ENCODE measurements around the gene ST13. TPM values are rescaled to one million over a fixed set of nuclear protein-coding genes. Genes with fewer than 3 reads are reported as not detected.
A peak's percentile ranks its signal among the peaks of the same experiment; 100 is the strongest.
"Not testable (repeated sequence)": the region's sequence is repeated elsewhere in the genome, so short reads cannot be mapped to it uniquely, and the experiment has no call there.

ST13 gene
- total and polyA plus RNA-seq, 4 donors: 117 to 182 (median 174) TPM

DNA sequence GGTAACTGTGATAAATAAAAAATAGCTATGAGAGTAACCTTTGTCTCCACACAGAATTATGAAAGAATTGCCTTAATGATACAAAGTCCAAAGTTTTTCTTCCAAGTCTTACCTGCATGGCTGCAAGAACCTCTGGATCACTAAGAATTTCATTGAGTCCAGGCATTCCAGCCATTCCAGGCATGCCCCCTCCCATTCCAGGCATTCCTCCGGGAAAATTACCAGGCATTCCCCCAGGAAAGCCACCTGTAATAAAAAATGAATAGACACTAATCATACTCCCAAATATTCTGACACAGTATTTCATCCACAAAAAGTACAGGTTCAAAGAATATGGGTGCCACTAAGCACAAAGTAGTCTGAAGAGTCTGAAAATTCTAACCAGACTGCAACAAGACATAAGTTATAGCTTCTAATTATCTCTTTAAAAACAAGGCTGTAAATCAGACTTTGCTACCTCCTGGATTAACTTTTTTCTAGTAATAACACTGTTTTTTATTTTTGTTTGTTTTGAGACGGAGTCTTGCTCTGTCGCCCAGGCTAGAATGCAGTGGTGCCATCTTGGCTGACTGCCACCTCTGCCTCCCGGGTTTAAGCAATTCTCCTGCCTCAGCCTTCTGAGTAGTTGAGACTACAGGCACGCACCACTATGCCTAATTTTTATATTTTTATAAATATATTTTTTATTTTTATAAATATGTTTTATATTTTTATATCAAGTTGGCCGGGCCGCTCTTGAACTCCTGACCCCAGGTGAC lies 29.3 kb downstream of the ST13 start:
- Histone ChIP-seq H3K4me1 (ENCODE audit: control insufficient read depth in 1 of 2, insufficient read depth in 2 of 2, low read length in 2 of 2) (no peaks in the 10 kb centered on the region), H3K36me3 (ENCODE audit: control insufficient read depth in 1 of 2, insufficient read depth in 2 of 2, low read length in 1 of 2) (peaks cover 0 to 2% of the 10 kb centered on the region in 2 donors), H3K9me3 (ENCODE audit: control insufficient read depth, low read length) (no peaks in the 10 kb centered on the region), H3K27me3 (ENCODE audit: control insufficient read depth in 1 of 2, insufficient read depth in 2 of 2, low read length in 1 of 2) (no peaks in the 10 kb centered on the region), H3K4me3 (ENCODE audit: low read length in 2 of 2) (no peak overlapping the region), H3K27ac (ENCODE audit: low read depth in 1 of 2, low read length in 2 of 2) (no peak overlapping the region)
- ATAC-seq (ENCODE audit: low FRiP score) (no peak), DNase-seq (no peak)
- WGBS, 2 donors: 55 to 63% methylated on average over 7 of the region's 7 CpGs
- intact Hi-C loops (cut with DNase I): no loop called here

- WGBS, 2 donors: 96 to 100% methylated on average over 2 of the region's 2 CpGs
- H3K4me3 ChIP-seq (ENCODE audit: low read length in 2 of 2); intact Hi-C loops (cut with DNase I); ATAC-seq (ENCODE audit: low FRiP score); H3K27ac ChIP-seq (ENCODE audit: low read depth in 1 of 2, low read length in 2 of 2); H3K36me3 ChIP-seq (ENCODE audit: control insufficient read depth in 1 of 2, insufficient read depth in 2 of 2, low read length in 1 of 2); H3K4me1 ChIP-seq (ENCODE audit: control insufficient read depth in 1 of 2, insufficient read depth in 2 of 2, low read length in 2 of 2); H3K27me3 ChIP-seq (ENCODE audit: control insufficient read depth in 1 of 2, insufficient read depth in 2 of 2, low read length in 1 of 2); H3K9me3 ChIP-seq (ENCODE audit: control insufficient read depth, low read length); DNase-seq: not testable (repeated sequence)
Observed at GRCh38 chr22:40826292-40826691, 30.1 kb downstream of the ST13 start.

DNA sequence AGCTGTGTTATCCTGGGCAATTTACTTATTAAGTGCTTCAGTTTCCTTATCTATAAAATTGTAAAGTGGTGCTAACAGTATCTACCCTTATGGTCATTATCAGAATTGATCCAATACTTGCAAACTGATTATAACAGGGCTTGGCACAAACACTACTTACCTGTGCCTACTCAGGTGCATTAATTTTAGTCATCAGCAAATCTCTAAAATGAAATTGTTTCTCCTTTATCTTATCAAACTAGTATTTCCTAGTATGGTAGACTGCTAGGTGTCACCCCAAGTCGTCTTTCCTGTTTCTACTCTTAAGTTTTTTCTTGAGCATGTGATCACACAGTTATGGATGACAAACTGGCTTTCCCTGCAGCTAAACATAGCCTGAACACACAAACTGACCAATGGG lies 33.0 kb downstream of the ST13 start:
- Histone ChIP-seq H3K9me3 (ENCODE audit: control insufficient read depth, low read length) (no peaks in the 10 kb centered on the region), H3K36me3 (ENCODE audit: control insufficient read depth in 1 of 2, insufficient read depth in 2 of 2, low read length in 1 of 2) (no peaks in the 10 kb centered on the region), H3K4me3 (ENCODE audit: low read length in 2 of 2) (no peak overlapping the region), H3K27me3 (ENCODE audit: control insufficient read depth in 1 of 2, insufficient read depth in 2 of 2, low read length in 1 of 2) (no peaks in the 10 kb centered on the region), H3K27ac (ENCODE audit: low read depth in 1 of 2, low read length in 2 of 2) (no peak overlapping the region), H3K4me1 (ENCODE audit: control insufficient read depth in 1 of 2, insufficient read depth in 2 of 2, low read length in 2 of 2) (no peaks in the 10 kb centered on the region)
- ATAC-seq (ENCODE audit: low FRiP score) (no peak), DNase-seq (no peak)
- WGBS, 2 donors: 51 to 64% methylated on average over 1 of the region's 1 CpG
- intact Hi-C loops (cut with DNase I): no loop called here

DNA sequence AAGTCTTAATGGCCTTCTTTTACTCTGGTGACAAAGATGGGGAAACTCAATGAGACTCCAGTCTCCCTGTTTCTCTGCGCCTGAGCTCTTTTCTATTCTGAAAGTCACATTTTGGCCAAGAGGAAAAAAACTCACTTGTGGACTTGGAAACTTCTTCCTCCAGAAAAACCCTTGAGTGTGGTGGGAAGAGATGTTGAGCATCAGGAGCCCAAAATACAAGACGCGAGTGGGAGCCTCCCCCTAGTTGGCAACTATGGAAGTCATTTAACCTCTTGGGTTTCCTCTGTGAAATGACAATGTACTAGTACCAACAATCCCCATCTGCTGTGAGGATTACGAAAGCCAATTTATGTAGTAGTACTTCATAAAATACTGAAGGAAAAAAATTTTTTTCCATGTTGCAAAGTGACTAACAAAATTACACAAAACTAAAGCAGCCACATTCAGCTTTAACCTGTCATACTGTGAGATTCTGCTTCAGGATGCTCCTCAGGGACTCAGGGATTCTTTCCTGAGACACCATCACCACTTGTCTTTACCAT lies 36.8 kb downstream of the ST13 start:
- WGBS, 2 donors: 1% methylated on average over 4 of the region's 4 CpGs
- peaks cover 4 to 7% of the 10 kb centered on the region in 2 donors for H3K4me1 ChIP-seq (ENCODE audit: control insufficient read depth in 1 of 2, insufficient read depth in 2 of 2, low read length in 2 of 2)
- intact Hi-C loops (cut with DNase I): no loop called here
- peak overlapping the region in 1 of 2 donors; percentile 89 for H3K27ac ChIP-seq (ENCODE audit: low read depth in 1 of 2, low read length in 2 of 2)
- H3K9me3 ChIP-seq (ENCODE audit: control insufficient read depth, low read length): no peaks in the 10 kb centered on the region
- no peaks in the 10 kb centered on the region for H3K27me3 ChIP-seq (ENCODE audit: control insufficient read depth in 1 of 2, insufficient read depth in 2 of 2, low read length in 1 of 2)
- ATAC-seq (ENCODE audit: low FRiP score) (no peak), DNase-seq (no peak)
- H3K36me3 ChIP-seq (ENCODE audit: control insufficient read depth in 1 of 2, insufficient read depth in 2 of 2, low read length in 1 of 2): no peaks in the 10 kb centered on the region
- H3K4me3 ChIP-seq (ENCODE audit: low read length in 2 of 2): peak overlapping the region; percentile 57 to 82

GRCh38 chr22:40818747-40819598 lies 37.5 kb downstream of the ST13 start, which contains the start of gene SLC25A17:
Gene SLC25A17, minus strand, starts transcription at chr22:40819346. Its CDS starts 98 bp downstream, at chr22:40819248.
- Histone ChIP-seq H3K36me3 (ENCODE audit: control insufficient read depth in 1 of 2, insufficient read depth in 2 of 2, low read length in 1 of 2) (no peaks in the 10 kb centered on the region), H3K27me3 (ENCODE audit: control insufficient read depth in 1 of 2, insufficient read depth in 2 of 2, low read length in 1 of 2) (no peaks in the 10 kb centered on the region), H3K4me1 (ENCODE audit: control insufficient read depth in 1 of 2, insufficient read depth in 2 of 2, low read length in 2 of 2) (peaks cover 4 to 7% of the 10 kb centered on the region in 2 donors), H3K4me3 (ENCODE audit: low read length in 2 of 2) (peak within 1 kb of the TSS; percentile 57 to 82), H3K9me3 (ENCODE audit: control insufficient read depth, low read length) (no peaks in the 10 kb centered on the region), H3K27ac (ENCODE audit: low read depth in 1 of 2, low read length in 2 of 2) (peak within 1 kb of the TSS in 1 of 2 donors; percentile 89)
- intact Hi-C loops (cut with DNase I): no loop called here
- ATAC-seq (ENCODE audit: low FRiP score) (peak; percentile 93), DNase-seq (peak; percentile 90 to 96)
- 0 to 1% methylated on average over 51 to 61 of the region's 61 CpGs for WGBS, 2 donors

GRCh38 chr22:40818192-40818746 lies 38.2 kb downstream of the ST13 start:
- ATAC-seq (ENCODE audit: low FRiP score) (no peak), DNase-seq (no peak)
- Histone ChIP-seq H3K4me3 (ENCODE audit: low read length in 2 of 2) (peak overlapping the region in 1 of 2 donors; percentile 57), H3K36me3 (ENCODE audit: control insufficient read depth in 1 of 2, insufficient read depth in 2 of 2, low read length in 1 of 2) (no peaks in the 10 kb centered on the region), H3K4me1 (ENCODE audit: control insufficient read depth in 1 of 2, insufficient read depth in 2 of 2, low read length in 2 of 2) (peaks cover 4 to 7% of the 10 kb centered on the region in 2 donors), H3K27ac (ENCODE audit: low read depth in 1 of 2, low read length in 2 of 2) (no peak overlapping the region), H3K9me3 (ENCODE audit: control insufficient read depth, low read length) (no peaks in the 10 kb centered on the region), H3K27me3 (ENCODE audit: control insufficient read depth in 1 of 2, insufficient read depth in 2 of 2, low read length in 1 of 2) (no peaks in the 10 kb centered on the region)
- 23 to 27% methylated on average over 12 to 14 of the region's 14 CpGs for WGBS, 2 donors
- intact Hi-C loops (cut with DNase I): no loop called here

DNA sequence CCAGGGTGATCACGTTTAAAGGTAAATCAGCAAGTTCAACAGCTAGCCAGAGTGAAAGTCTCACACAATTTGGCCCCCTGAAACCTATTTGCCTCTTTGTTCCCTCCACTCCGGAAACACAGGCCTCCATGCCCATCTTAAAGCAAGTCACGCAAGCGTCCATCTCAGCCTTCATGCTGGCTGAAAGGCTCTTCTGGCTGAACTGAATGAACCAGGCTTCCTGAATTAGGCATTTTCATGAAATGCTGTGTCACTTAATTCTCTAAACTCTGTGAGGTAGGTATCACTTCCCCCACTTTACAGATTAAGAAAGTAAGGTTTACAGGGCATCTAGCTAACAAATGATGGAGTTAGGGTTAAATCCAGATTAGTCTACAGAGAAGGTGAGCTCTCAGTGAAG lies 38.7 kb downstream of the ST13 start:
- intact Hi-C loops (cut with DNase I): no loop called here
- peaks cover 4 to 7% of the 10 kb centered on the region in 2 donors for H3K4me1 ChIP-seq (ENCODE audit: control insufficient read depth in 1 of 2, insufficient read depth in 2 of 2, low read length in 2 of 2)
- no peak overlapping the region for H3K27ac ChIP-seq (ENCODE audit: low read depth in 1 of 2, low read length in 2 of 2)
- no peaks in the 10 kb centered on the region for H3K36me3 ChIP-seq (ENCODE audit: control insufficient read depth in 1 of 2, insufficient read depth in 2 of 2, low read length in 1 of 2)
- no peak for DNase-seq
- WGBS, 2 donors: 88 to 92% methylated on average over 4 of the region's 4 CpGs
- no peak for ATAC-seq (ENCODE audit: low FRiP score)
- no peaks in the 10 kb centered on the region for H3K27me3 ChIP-seq (ENCODE audit: control insufficient read depth in 1 of 2, insufficient read depth in 2 of 2, low read length in 1 of 2)
- no peak overlapping the region for H3K4me3 ChIP-seq (ENCODE audit: low read length in 2 of 2)
- H3K9me3 ChIP-seq (ENCODE audit: control insufficient read depth, low read length): no peaks in the 10 kb centered on the region

- H3K9me3 ChIP-seq (ENCODE audit: control insufficient read depth, low read length): no peaks in the 10 kb centered on the region
- intact Hi-C loops (cut with DNase I): no loop called here
- ATAC-seq (ENCODE audit: low FRiP score) (no peak), DNase-seq (no peak)
- H3K27me3 ChIP-seq (ENCODE audit: control insufficient read depth in 1 of 2, insufficient read depth in 2 of 2, low read length in 1 of 2): no peaks in the 10 kb centered on the region
- H3K4me3 ChIP-seq (ENCODE audit: low read length in 2 of 2): no peak overlapping the region
- no peaks in the 10 kb centered on the region for H3K36me3 ChIP-seq (ENCODE audit: control insufficient read depth in 1 of 2, insufficient read depth in 2 of 2, low read length in 1 of 2)
- no peak overlapping the region for H3K27ac ChIP-seq (ENCODE audit: low read depth in 1 of 2, low read length in 2 of 2)
- H3K4me1 ChIP-seq (ENCODE audit: control insufficient read depth in 1 of 2, insufficient read depth in 2 of 2, low read length in 2 of 2): peaks cover 4 to 7% of the 10 kb centered on the region in 2 donors
Observed at GRCh38 chr22:40813912-40814315, 42.5 kb downstream of the ST13 start.
